Stomach (tissue), 4 donors: ENCODE results near the gene MUC20.

ENCODE experiments used
- CTCF ChIP-seq, 7 experiments: fragments of 450-650 bp in 4 of 7; fragments of 200-600 bp in 3 of 7; sonication (generic) in 3 of 7; IDR thresholded peaks; one replicate each; pipeline ENCODE4 v1.5.1; 2016 to 2019; ENCODE audit warnings: antibody characterized with exemption in 7 of 7, control low read depth in 2 of 7, mild to moderate bottlenecking in 1 of 7
- EP300 ChIP-seq: sonication (generic); formaldehyde crosslinking; IDR thresholded peaks from one replicate; pipeline ENCODE4 v1.6.1; 2017; ENCODE audit warnings: antibody characterized with exemption
- POLR2A ChIP-seq, 4 donors: fragments of 450-650 bp; IDR thresholded peaks; one replicate each; pipeline ENCODE4 v1.6.1; 2016; ENCODE audit warnings: antibody characterized with exemption in 4 of 4, control low read depth in 2 of 4, mild to moderate bottlenecking in 1 of 4, moderate library complexity in 1 of 4

DNA sequence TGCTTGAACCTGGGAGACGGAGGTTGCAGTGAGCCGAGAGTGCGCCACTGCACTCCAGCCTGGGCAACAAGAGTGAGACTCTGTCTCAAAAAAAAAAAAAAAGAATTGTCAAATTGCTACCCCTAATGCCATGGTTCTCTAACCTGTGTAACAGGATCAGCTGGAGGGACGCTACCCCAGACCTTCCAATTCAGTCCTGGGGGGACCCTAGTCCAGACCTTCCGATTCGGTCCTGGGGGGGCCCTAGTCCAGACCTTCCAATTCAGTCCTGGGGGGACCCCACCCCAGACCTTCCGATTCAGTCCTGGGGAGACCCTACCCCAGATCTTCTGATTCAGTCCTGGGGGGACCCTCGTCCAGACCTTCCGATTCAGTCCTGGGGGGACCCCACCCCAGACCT, 29.8 kb upstream of the MUC20 start:
- TF ChIP-seq POLR2A (IDR thresholded peaks at IDR 0.05), result no peak
- no peak for TF ChIP-seq CTCF (IDR thresholded peaks at IDR 0.05)
- TF ChIP-seq EP300, result no peak
